K562 (cell line): ENCODE results near the gene KCNK6. TPM values are rescaled to one million over a fixed set of nuclear protein-coding genes. Genes with fewer than 3 reads are reported as not detected.

Source experiments
- CBX5 ChIP-seq: IDR thresholded peaks from 2 replicates; pipeline ENCODE4 v1.6.1; 2014; ENCODE audit warnings: low read depth, borderline replicate concordance
- ETS2 ChIP-seq: IDR thresholded peaks from 2 replicates; pipeline ENCODE4 v1.6.1; 2016; ENCODE audit warnings: borderline replicate concordance, missing genetic modification characterization, mild to moderate bottlenecking, moderate library complexity, missing compliant biosample characterization; ENCODE audit not compliant: poor library complexity, severe bottlenecking
- MED1 ChIP-seq: sonication (generic); formaldehyde crosslinking; IDR thresholded peaks from 2 replicates; pipeline ENCODE4 v1.8.1; 2023; ENCODE audit warnings: missing genetic modification reagents, borderline replicate concordance
- SETDB1 ChIP-seq: IDR thresholded peaks from one replicate; pipeline ENCODE4 v1.6.1; 2012; ENCODE audit warnings: low read length, control low read depth, inconsistent platforms
- SPI1 ChIP-seq: IDR thresholded peaks from 2 replicates; pipeline ENCODE4 v1.6.1; 2011; ENCODE audit warnings: low read depth, low read length, control low read depth, borderline replicate concordance
- ZNF134 ChIP-seq: fragments of 250-450 bp; sonication (Bioruptor Pico); conservative IDR thresholded peaks from 2 replicates; pipeline ENCODE4 v1.4.0; 2020
- ZNF143 ChIP-seq: sonication (generic); formaldehyde crosslinking; IDR thresholded peaks from 2 replicates; pipeline ENCODE4 v1.9.0; 2022; ENCODE audit warnings: mild to moderate bottlenecking, missing genetic modification reagents
- ZNF778 ChIP-seq: fragments of 450-650 bp; formaldehyde crosslinking; IDR thresholded peaks from 2 replicates; pipeline ENCODE4 v1.4.0; 2020; ENCODE audit warnings: mild to moderate bottlenecking, moderate library complexity
- polyA plus RNA-seq, 8 experiments: library from polyadenylated mRNA; depleted of rRNA in 4 of 8; stranded (reverse) in 5 of 8; unstranded in 3 of 8; fragments of >200 nt; fragmentation: Nextera tagmentation in 2 of 8; fragmentation: Illumina TruSeq in 1 of 8; extraction: Ambion mirVana in 2 of 8; extraction: Trizol in 1 of 8; gene quantifications; 2 replicates each; pipeline versions ENCODE4 v1.2.1 to v1.2.3, GENCODE V29; 2011 to 2014; ENCODE audit warnings: inconsistent platforms in 1 of 8, missing spikeins in 1 of 8
- total RNA-seq, 7 experiments: library from RNA; depleted of rRNA in 6 of 7; stranded (reverse); fragments of >200 nt in 6 of 7; fragmentation: Illumina TruSeq in 2 of 7; extraction: Trizol in 2 of 7; gene quantifications; 2 replicates each; pipeline versions ENCODE4 v1.2.1 to v1.2.3, GENCODE V29; 2011 to 2021; ENCODE audit warnings: low replicate concordance in 1 of 7
- TF ChIP-seq, protein P1 (sequence below), 3 experiments: fragments of 200-800 bp in 1 of 3; fragments of 250-450 bp in 1 of 3; fragments of 450-650 bp in 1 of 3; sonication (Bioruptor Pico) in 1 of 3; sonication (Bioruptor generic) in 1 of 3; formaldehyde crosslinking in 1 of 3; IDR thresholded peaks; 2 replicates each; pipeline versions ENCODE4 v1.6.1 to v1.8.0; 2016 to 2022; ENCODE audit warnings: mild to moderate bottlenecking in 2 of 3, missing genetic modification characterization in 2 of 3, missing compliant biosample characterization in 1 of 3, moderate library complexity in 1 of 3
- TF ChIP-seq, protein P2 (sequence below): fragments of 250-450 bp; sonication (Bioruptor Pico); IDR thresholded peaks from 2 replicates; pipeline ENCODE4 v1.4.0; 2020; ENCODE audit warnings: mild to moderate bottlenecking, moderate library complexity, borderline replicate concordance
- TF ChIP-seq, protein P3 (sequence below): fragments of 450-650 bp; formaldehyde crosslinking; IDR thresholded peaks from 2 replicates; pipeline ENCODE4 v1.4.0; 2020; ENCODE audit warnings: mild to moderate bottlenecking, mixed read lengths
- TF ChIP-seq, protein P4 (sequence below), 2 experiments: fragments of 150-350 bp in 1 of 2; IDR thresholded peaks; 2 replicates each; pipeline ENCODE4 v1.6.1; 2012 to 2016; ENCODE audit warnings: low read depth in 2 of 2, low read length in 2 of 2, mild to moderate bottlenecking in 1 of 2, moderate library complexity in 1 of 2
- TF ChIP-seq, protein P5 (sequence below): fragments of 450-650 bp; IDR thresholded peaks from 2 replicates; pipeline ENCODE4 v1.6.1; 2016; ENCODE audit warnings: low read depth, mild to moderate bottlenecking, moderate library complexity

KCNK6 gene
- total and polyA plus RNA-seq, 9 of the 15 experiments (the other 6 are each of a cell fraction or from before 2014, with no cell fraction given) = 0.05 to 0.42 (median 0.15) TPM

DNA sequence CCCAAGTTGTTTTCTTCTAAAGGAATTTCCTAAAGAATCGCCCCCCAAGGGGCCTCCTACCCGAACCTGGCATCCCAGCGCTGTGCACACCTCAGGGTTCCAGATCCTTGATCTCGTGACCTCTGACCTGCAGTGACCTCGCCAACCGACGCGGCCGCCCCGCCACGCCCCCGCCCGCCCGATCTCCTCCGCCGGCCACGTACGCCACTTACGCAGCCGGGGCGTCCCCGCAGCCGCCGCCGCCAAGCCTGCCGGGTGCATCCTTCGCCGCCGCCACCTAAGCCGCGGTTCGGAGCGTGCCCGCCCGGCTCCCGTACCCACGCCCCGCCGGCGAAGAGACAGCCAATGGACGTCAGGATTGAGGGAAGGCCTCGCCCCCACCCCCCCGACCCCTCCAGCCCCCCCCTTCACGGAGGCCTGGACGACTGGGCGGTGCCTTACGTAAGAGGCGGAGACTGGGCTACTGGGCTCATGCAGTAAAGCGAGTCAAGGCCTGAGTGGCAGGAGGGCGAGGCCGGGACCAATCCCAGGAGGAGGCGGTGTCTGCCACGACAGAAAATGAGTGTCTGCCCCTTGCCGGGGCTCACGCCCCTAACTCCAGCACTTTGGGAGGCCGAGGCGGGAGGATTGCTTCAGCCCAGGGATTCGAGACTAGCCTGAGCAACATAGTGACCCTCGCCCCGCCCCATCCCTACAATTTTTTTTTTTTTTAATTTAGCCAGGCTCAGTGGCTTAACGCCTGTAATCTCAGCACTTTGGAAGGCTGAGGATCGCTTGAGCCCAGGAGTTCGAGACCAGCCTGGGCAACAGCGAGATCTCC lies 3.8 kb upstream of the KCNK6 start, which contains the start of gene YIF1B (continued):
- TF ChIP-seq, protein P1, sequence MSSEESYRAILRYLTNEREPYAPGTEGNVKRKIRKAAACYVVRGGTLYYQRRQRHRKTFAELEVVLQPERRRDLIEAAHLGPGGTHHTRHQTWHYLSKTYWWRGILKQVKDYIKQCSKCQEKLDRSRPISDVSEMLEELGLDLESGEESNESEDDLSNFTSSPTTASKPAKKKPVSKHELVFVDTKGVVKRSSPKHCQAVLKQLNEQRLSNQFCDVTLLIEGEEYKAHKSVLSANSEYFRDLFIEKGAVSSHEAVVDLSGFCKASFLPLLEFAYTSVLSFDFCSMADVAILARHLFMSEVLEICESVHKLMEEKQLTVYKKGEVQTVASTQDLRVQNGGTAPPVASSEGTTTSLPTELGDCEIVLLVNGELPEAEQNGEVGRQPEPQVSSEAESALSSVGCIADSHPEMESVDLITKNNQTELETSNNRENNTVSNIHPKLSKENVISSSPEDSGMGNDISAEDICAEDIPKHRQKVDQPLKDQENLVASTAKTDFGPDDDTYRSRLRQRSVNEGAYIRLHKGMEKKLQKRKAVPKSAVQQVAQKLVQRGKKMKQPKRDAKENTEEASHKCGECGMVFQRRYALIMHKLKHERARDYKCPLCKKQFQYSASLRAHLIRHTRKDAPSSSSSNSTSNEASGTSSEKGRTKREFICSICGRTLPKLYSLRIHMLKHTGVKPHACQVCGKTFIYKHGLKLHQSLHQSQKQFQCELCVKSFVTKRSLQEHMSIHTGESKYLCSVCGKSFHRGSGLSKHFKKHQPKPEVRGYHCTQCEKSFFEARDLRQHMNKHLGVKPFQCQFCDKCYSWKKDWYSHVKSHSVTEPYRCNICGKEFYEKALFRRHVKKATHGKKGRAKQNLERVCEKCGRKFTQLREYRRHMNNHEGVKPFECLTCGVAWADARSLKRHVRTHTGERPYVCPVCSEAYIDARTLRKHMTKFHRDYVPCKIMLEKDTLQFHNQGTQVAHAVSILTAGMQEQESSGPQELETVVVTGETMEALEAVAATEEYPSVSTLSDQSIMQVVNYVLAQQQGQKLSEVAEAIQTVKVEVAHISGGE (CRISPR knock-in tag; IDR thresholded peaks at IDR 0.05) = 0 out of 6 replicates have a peak, but pooled peaks of 1 of the 3 experiments have one; percentile 16
- no peak for TF ChIP-seq MED1 (CRISPR knock-in tag)
- TF ChIP-seq ETS2 = no peak
- TF ChIP-seq, protein P2, sequence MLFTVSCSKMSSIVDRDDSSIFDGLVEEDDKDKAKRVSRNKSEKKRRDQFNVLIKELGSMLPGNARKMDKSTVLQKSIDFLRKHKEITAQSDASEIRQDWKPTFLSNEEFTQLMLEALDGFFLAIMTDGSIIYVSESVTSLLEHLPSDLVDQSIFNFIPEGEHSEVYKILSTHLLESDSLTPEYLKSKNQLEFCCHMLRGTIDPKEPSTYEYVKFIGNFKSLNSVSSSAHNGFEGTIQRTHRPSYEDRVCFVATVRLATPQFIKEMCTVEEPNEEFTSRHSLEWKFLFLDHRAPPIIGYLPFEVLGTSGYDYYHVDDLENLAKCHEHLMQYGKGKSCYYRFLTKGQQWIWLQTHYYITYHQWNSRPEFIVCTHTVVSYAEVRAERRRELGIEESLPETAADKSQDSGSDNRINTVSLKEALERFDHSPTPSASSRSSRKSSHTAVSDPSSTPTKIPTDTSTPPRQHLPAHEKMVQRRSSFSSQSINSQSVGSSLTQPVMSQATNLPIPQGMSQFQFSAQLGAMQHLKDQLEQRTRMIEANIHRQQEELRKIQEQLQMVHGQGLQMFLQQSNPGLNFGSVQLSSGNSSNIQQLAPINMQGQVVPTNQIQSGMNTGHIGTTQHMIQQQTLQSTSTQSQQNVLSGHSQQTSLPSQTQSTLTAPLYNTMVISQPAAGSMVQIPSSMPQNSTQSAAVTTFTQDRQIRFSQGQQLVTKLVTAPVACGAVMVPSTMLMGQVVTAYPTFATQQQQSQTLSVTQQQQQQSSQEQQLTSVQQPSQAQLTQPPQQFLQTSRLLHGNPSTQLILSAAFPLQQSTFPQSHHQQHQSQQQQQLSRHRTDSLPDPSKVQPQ (CRISPR knock-in tag) = no peak
- TF ChIP-seq ZNF778 (CRISPR knock-in tag) = no peak
- TF ChIP-seq CBX5 = no peak
- TF ChIP-seq, protein P3, sequence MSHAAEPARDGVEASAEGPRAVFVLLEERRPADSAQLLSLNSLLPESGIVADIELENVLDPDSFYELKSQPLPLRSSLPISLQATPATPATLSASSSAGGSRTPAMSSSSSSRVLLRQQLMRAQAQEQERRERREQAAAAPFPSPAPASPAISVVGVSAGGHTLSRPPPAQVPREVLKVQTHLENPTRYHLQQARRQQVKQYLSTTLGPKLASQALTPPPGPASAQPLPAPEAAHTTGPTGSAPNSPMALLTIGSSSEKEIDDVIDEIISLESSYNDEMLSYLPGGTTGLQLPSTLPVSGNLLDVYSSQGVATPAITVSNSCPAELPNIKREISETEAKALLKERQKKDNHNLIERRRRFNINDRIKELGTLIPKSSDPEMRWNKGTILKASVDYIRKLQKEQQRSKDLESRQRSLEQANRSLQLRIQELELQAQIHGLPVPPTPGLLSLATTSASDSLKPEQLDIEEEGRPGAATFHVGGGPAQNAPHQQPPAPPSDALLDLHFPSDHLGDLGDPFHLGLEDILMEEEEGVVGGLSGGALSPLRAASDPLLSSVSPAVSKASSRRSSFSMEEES = peak; percentile 83
- no peak for TF ChIP-seq ZNF134 (CRISPR knock-in tag)
- no peak for TF ChIP-seq SETDB1
- TF ChIP-seq, protein P4, sequence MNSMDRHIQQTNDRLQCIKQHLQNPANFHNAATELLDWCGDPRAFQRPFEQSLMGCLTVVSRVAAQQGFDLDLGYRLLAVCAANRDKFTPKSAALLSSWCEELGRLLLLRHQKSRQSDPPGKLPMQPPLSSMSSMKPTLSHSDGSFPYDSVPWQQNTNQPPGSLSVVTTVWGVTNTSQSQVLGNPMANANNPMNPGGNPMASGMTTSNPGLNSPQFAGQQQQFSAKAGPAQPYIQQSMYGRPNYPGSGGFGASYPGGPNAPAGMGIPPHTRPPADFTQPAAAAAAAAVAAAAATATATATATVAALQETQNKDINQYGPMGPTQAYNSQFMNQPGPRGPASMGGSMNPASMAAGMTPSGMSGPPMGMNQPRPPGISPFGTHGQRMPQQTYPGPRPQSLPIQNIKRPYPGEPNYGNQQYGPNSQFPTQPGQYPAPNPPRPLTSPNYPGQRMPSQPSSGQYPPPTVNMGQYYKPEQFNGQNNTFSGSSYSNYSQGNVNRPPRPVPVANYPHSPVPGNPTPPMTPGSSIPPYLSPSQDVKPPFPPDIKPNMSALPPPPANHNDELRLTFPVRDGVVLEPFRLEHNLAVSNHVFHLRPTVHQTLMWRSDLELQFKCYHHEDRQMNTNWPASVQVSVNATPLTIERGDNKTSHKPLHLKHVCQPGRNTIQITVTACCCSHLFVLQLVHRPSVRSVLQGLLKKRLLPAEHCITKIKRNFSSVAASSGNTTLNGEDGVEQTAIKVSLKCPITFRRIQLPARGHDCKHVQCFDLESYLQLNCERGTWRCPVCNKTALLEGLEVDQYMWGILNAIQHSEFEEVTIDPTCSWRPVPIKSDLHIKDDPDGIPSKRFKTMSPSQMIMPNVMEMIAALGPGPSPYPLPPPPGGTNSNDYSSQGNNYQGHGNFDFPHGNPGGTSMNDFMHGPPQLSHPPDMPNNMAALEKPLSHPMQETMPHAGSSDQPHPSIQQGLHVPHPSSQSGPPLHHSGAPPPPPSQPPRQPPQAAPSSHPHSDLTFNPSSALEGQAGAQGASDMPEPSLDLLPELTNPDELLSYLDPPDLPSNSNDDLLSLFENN (IDR thresholded peaks at IDR 0.05; ENCODE audit: low read depth in 2 of 2, low read length in 2 of 2) = no peak
- TF ChIP-seq, protein P5, sequence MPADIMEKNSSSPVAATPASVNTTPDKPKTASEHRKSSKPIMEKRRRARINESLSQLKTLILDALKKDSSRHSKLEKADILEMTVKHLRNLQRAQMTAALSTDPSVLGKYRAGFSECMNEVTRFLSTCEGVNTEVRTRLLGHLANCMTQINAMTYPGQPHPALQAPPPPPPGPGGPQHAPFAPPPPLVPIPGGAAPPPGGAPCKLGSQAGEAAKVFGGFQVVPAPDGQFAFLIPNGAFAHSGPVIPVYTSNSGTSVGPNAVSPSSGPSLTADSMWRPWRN = 0 out of 2 replicates have a peak, but pooled peaks have one; percentile 36
- TF ChIP-seq SPI1 = no peak
- TF ChIP-seq ZNF143 (CRISPR knock-in tag) = no peak
